GM21576 (cell line): ENCODE data around the gene ATG4C.
A peak's percentile ranks its signal among the peaks of the same experiment; 100 is the strongest.
"Not testable (repeated sequence)": the region's sequence is repeated elsewhere in the genome, so short reads cannot be mapped to it uniquely, and the experiment has no call there.

Experiments used
- ATAC-seq: cut with Tn5 transposase; IDR thresholded peaks from one replicate; pipeline ENCODE4 v1.9.1; 2021; ENCODE audit warnings: mild to moderate bottlenecking, moderate library complexity; ENCODE audit not compliant: unreplicated experiment

ATG4C gene

DNA sequence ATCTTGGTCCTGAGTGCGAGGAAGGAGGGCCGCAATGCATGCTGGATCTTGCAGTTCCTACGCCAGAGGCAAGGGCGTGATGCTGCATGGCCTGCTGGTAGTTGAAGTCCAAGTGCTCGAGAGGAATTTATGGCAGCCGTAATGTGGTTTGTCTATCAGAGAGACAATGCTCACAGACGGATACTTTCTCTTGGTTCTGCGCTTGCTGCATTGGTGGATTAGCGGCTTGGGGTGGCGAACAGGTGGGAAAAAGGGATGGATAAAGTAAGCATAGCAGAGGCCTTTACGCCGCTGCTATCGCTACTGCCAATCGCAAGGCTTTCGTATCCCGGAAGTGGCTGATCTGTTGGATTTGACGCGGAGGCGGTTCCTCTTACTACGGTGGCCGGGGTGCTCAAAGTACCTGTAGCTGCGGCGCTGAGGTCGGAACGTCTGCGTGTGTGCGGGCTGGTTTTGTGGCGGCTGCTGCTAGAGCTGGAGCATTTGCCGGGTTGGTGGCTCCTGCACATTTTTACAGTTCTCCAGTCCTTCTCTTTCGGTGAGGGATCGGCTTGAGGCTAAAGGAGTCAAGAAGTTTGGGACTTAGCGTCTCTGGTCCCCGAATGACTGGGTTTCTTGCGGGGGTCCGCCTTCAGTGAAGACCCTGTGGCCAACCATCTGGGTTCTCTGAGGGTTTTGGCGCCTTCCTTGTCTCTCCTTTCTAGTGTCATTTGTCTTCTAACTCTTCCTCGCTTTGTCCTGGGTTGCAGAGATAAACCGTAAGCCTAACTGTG lies at the start of gene ATG4C:
Gene ATG4C (plus strand): TSS at position 397 of the 773 bp plus-strand sequence. CDS start 19,655 bp downstream, outside the sequence.
- ATAC-seq, result peak; percentile 94

GRCh38 chr1:62735491-62736171 lies 48.3 kb upstream of the ATG4C start:
- ATAC-seq, result no peak

DNA sequence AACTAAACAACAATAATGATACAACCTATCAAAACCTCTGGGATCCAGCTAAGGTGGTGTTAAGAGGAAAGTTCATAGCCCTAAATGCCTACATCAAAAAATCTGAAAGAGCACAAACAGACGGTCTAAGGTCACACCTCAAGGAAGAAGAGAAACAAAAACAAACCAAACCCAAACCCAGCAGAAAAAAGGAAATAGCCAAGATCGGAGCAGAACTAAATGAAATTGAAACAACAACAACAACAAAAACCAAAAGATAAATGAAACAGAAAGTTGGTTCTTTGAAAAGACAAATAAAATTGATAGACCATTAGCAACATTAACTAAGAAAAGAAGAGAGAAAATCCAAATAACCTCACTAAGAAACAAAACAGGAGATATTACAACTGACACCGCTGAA lies 43.2 kb upstream of the ATG4C start:
- not testable (repeated sequence) for ATAC-seq

DNA sequence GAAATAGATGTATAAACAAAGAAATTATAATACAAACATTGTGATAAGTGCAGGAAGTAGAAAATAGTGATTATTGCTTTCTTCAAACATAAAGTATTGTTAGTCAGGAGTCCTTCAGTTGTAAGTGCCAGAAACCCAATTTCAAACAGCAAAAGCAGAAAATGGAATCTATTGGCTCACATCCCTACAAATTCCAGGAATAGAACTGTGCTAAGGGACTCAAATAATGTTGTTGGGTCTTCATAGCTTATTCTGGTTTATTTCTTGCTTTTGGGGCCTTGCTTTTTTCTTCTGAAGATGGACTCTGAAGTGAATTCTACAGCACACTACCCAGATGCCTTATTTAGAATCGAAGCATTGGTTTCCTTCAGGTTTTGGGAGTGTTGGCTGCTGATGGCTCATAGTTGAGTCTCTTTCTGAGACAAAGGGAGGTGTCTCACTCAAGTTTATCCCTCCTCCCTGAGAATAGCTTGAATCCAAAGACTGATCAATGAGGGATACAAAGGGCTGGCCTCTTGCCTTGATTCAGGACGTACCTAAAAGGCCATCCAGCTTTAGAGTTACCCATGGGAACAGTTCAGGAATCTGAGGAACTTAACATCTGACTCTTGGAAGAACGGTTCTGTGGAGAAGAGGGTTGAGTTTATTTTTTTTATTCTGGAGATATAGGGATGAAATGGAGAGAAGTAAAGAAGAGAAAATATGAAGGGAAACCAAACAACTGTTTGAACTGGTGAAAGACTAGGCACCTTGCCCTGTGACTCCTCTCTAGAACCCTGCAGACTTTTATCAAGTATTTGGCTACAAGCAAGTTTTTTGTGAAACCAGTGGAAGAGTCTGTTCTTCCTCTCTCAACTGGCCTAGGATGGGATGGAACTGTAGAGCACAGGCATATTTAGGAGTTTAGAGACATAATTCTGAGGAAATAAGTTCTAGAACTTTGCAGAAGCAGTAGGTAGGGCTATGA lies 39.0 kb upstream of the ATG4C start:
- ATAC-seq, result no peak

GRCh38 chr1:62746086-62746808 lies 37.7 kb upstream of the ATG4C start:
- ATAC-seq, result no peak

DNA sequence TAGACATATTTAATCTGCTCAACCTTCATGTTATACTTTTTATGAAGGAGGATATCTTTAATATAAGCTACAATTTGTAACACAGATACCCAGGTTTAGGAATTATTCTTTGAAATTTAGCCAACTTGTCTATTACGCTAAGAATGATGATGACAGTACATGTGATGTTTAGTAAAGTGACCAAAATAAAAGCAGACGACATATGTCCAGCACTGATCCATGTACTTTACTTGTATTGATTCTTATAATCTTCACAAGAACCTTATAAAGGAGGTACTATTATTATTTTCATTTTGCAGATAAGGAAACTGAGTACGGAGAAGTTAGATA lies 37.2 kb upstream of the ATG4C start:
- ATAC-seq, result no peak

DNA sequence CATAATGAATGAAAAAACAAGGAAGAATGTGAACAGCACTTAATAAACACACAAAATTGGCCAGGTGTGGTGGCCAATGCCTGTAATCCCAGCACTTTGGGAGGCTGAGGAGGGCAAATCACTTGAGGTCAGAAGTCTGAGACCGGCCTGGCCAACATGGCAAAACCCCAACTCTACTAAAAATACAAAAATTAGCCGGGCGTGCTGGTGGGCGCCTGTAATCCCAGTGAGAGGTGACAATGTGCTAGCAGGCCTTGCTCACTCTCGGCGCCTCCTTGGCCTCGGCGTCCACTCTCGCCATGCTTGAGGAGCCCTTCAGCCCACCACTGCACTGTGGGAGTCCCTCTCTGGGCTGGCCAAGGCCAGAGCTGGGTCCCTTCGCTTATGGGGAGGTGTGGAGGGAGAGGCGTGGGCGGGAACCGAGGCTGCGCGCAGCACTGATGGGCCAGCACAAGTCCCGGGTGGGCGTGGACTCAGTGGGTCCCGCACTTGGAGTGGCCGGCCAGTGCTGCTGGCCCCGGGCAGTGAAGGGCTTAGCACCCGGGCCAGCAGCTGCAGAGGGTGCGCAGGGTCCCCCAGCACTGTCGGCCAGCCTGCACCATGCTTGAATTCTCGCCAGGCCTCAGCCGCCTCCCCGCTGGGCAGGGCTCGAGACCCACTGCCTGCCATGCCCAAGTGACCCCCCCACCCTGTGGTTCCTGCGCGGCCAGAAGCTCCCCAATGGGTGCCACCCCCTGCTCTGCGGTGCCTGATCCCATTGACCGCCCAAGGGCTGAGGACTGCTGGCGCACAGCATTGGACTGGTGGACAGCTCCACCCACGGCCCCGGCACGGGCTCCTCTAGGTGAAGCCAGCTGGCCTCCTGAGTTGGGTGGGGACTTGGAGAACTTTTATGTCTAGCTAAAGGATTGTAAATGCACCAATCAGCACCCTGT lies 30.6 kb upstream of the ATG4C start:
- no peak for ATAC-seq

- ATAC-seq, result not testable (repeated sequence)
Measured at GRCh38 chr1:62754938-62755337, 29.0 kb upstream of the ATG4C start.

GRCh38 chr1:62756255-62756884 lies 27.6 kb upstream of the ATG4C start:
- ATAC-seq, result not testable (repeated sequence)

GRCh38 chr1:62759232-62759875 lies 24.6 kb upstream of the ATG4C start:
- ATAC-seq, result not testable (repeated sequence)

DNA sequence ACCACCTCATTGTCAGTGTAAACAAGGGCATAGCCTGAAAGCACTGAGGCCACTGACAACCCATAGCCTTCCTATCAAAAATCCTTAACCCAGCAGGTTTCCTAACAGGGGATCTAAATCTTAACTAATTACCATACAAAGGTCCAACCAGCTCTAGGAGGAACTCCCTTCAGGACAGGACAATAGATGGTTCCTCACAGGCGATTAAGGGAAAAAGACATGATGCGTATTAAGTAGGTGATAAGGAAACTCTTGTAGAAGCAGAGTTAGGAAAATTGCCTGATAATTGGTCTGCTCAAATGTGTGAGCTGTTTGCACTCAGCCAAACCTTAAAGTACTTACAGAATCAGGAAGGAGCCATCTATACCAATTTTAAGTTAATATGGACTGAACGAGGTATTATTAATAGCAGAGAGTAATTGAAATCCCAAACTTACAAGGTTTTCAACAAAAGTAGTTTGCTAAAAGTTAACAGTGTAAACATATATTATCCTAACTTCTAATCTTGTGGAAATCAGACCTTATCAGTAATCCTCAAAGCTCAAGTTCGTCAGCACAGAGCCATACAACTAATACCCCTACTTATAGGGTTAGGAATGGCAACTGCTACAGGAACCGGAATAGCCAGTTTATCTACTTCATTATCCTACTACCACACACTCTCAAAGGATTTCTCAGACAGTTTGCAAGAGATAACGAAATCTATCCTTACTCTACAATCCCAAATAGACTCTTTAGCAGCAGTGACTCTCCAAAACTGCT lies 23.7 kb upstream of the ATG4C start:
- ATAC-seq, result not testable (repeated sequence)

GRCh38 chr1:62761223-62761870 lies 22.6 kb upstream of the ATG4C start:
- ATAC-seq, result not testable (repeated sequence)

DNA sequence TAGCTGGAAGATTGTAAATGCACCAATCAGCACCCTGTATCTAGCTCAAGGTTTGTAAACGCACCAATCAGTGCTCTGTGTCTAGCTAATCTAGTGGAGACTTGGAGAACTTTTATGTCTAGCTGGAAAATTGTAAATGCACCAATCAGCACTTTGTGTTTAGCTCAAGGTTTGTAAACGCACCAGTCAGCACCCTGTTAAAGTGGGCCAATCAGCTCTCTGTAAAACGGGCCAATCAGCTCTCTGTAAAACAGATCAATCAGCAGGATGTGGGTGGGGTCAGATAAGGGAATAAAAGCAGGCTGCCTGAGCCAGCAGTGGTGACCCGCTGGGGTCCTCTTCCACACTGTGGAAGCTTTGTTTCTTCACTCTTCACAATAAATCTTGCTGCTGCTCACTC lies 21.9 kb upstream of the ATG4C start:
- not testable (repeated sequence) for ATAC-seq

- ATAC-seq, result no peak
Measured at GRCh38 chr1:62765981-62766380, 18.0 kb upstream of the ATG4C start.

GRCh38 chr1:62768551-62768950 lies 15.4 kb upstream of the ATG4C start:
- not testable (repeated sequence) for ATAC-seq

GRCh38 chr1:62772607-62773295 lies 11.2 kb upstream of the ATG4C start:
- no peak for ATAC-seq

DNA sequence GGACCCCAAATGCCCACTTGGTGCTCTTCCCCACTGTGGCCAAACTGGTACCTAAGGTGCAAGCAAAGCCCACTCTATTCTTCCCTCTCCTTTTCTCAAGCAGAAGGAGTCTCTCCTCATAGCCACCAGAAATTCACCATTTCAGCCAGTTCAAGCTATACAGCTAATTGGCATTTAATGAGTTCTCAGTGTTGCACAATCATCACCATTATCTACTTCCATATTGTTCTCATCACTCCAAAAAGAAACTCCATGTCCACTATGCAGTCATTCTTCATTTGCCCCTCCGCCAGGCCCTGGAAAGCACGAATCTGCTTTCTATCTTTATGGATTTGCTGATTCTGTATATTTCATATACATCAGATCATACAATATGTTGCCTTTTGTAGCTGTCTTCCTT lies 9.9 kb upstream of the ATG4C start:
- no peak for ATAC-seq
